Stomach smooth muscle (tissue), 2 donors: ENCODE data around the gene SYNDIG1L.

Source experiments
- H3K27ac ChIP-seq: one replicate; pipeline ENCODE4 v1.7.0; 2013; ENCODE audit warnings: mild to moderate bottlenecking, low read length, inconsistent platforms
- H3K27me3 ChIP-seq, 2 donors: one replicate each; pipeline ENCODE4 v1.7.0; 2013; ENCODE audit warnings: low read length in 2 of 2; ENCODE audit not compliant: insufficient read depth in 2 of 2, control insufficient read depth in 1 of 2
- H3K36me3 ChIP-seq, 2 donors: one replicate each; pipeline ENCODE4 v1.7.0; 2013; ENCODE audit warnings: low read length in 2 of 2; ENCODE audit not compliant: control insufficient read depth in 2 of 2, insufficient read depth in 2 of 2
- H3K4me1 ChIP-seq: one replicate; pipeline ENCODE4 v1.7.0; 2013; ENCODE audit warnings: low read length; ENCODE audit not compliant: control insufficient read depth, insufficient read depth
- H3K4me3 ChIP-seq, 2 donors: one replicate each; pipeline ENCODE4 v1.7.0; 2013; ENCODE audit warnings: low read length in 2 of 2
- H3K9ac ChIP-seq, 2 donors: one replicate each; pipeline ENCODE4 v1.7.0; 2013; ENCODE audit warnings: low read length in 2 of 2, mild to moderate bottlenecking in 1 of 2
- H3K9me3 ChIP-seq, 2 donors: one replicate each; pipeline ENCODE4 v1.7.0; 2013; ENCODE audit warnings: low read length in 2 of 2; ENCODE audit not compliant: control insufficient read depth in 2 of 2
- donor health status: healthy.
- donor health status: Pancreatic carcinoma.

The SYNDIG1L gene

GRCh38 chr14:74403619-74404417 is 22.2 kb downstream of the SYNDIG1L start:
- H3K9ac ChIP-seq, result no peak overlapping the region
- no peaks in the 10 kb centered on the region for H3K9me3 ChIP-seq
- H3K27ac ChIP-seq, result no peak overlapping the region
- H3K36me3 ChIP-seq, result no peaks in the 10 kb centered on the region
- H3K4me1 ChIP-seq, result peaks cover 14% of the 10 kb centered on the region
- peaks cover 21 to 27% of the 10 kb centered on the region in 2 donors for H3K27me3 ChIP-seq
- no peak overlapping the region for H3K4me3 ChIP-seq

- no peak overlapping the region for H3K9ac ChIP-seq
- no peak overlapping the region for H3K27ac ChIP-seq
- no peak overlapping the region for H3K4me3 ChIP-seq
- no peaks in the 10 kb centered on the region for H3K9me3 ChIP-seq
- peaks cover 21 to 27% of the 10 kb centered on the region in 2 donors for H3K27me3 ChIP-seq
- peaks cover 14% of the 10 kb centered on the region for H3K4me1 ChIP-seq
- H3K36me3 ChIP-seq, result no peaks in the 10 kb centered on the region
Observed at GRCh38 chr14:74402401-74403251, 23.4 kb downstream of the SYNDIG1L start.

- H3K27ac ChIP-seq, result no peak overlapping the region
- H3K36me3 ChIP-seq, result no peaks in the 10 kb centered on the region
- H3K4me1 ChIP-seq, result peaks cover 14% of the 10 kb centered on the region
- H3K4me3 ChIP-seq, result peak overlapping the region in 1 of 2 donors; percentile 40
- peaks cover 21 to 24% of the 10 kb centered on the region in 2 donors for H3K27me3 ChIP-seq
- no peak overlapping the region for H3K9ac ChIP-seq
- H3K9me3 ChIP-seq, result no peaks in the 10 kb centered on the region
Observed at GRCh38 chr14:74401504-74402241, 24.3 kb downstream of the SYNDIG1L start.

- Histone ChIP-seq H3K9me3 (no peaks in the 10 kb centered on the region), H3K27ac (no peak overlapping the region), H3K4me3 (peak overlapping the region in 1 of 2 donors; percentile 40), H3K27me3 (peaks cover 18 to 25% of the 10 kb centered on the region in 2 donors), H3K4me1 (peaks cover 14% of the 10 kb centered on the region), H3K36me3 (no peaks in the 10 kb centered on the region), H3K9ac (no peak overlapping the region)
Observed at GRCh38 chr14:74400919-74401503, 25.0 kb downstream of the SYNDIG1L start.

GRCh38 chr14:74400031-74400685 is 25.9 kb downstream of the SYNDIG1L start:
- Histone ChIP-seq H3K27ac (no peak overlapping the region), H3K4me1 (peaks cover 14% of the 10 kb centered on the region), H3K4me3 (no peak overlapping the region), H3K9ac (no peak overlapping the region), H3K36me3 (no peaks in the 10 kb centered on the region), H3K9me3 (no peaks in the 10 kb centered on the region), H3K27me3 (peaks cover 10 to 21% of the 10 kb centered on the region in 2 donors)

GRCh38 chr14:74395094-74395493 is 30.9 kb downstream of the SYNDIG1L start:
- no peaks in the 10 kb centered on the region for H3K9me3 ChIP-seq
- H3K36me3 ChIP-seq, result no peaks in the 10 kb centered on the region
- H3K4me1 ChIP-seq, result peaks cover 2% of the 10 kb centered on the region
- H3K27ac ChIP-seq, result no peak overlapping the region
- no peak overlapping the region for H3K4me3 ChIP-seq
- H3K9ac ChIP-seq, result no peak overlapping the region
- peaks cover 14 to 17% of the 10 kb centered on the region in 2 donors for H3K27me3 ChIP-seq

GRCh38 chr14:74394549-74394948 is 31.5 kb downstream of the SYNDIG1L start:
- no peaks in the 10 kb centered on the region for H3K4me1 ChIP-seq
- no peaks in the 10 kb centered on the region for H3K36me3 ChIP-seq
- H3K27me3 ChIP-seq, result peaks cover 10 to 15% of the 10 kb centered on the region in 2 donors
- no peaks in the 10 kb centered on the region for H3K9me3 ChIP-seq
- no peak overlapping the region for H3K9ac ChIP-seq
- no peak overlapping the region for H3K4me3 ChIP-seq
- H3K27ac ChIP-seq, result no peak overlapping the region

- no peak overlapping the region for H3K4me3 ChIP-seq
- no peak overlapping the region for H3K9ac ChIP-seq
- no peak overlapping the region for H3K27ac ChIP-seq
- peaks cover 7 to 15% of the 10 kb centered on the region in 2 donors for H3K27me3 ChIP-seq
- no peaks in the 10 kb centered on the region for H3K4me1 ChIP-seq
- H3K36me3 ChIP-seq, result no peaks in the 10 kb centered on the region
- no peaks in the 10 kb centered on the region for H3K9me3 ChIP-seq
Observed at GRCh38 chr14:74392616-74393570, 33.1 kb downstream of the SYNDIG1L start.

- Histone ChIP-seq H3K36me3 (no peaks in the 10 kb centered on the region), H3K9me3 (no peaks in the 10 kb centered on the region), H3K4me3 (no peak overlapping the region), H3K27me3 (peaks cover 7 to 15% of the 10 kb centered on the region in 2 donors), H3K9ac (no peak overlapping the region), H3K4me1 (no peaks in the 10 kb centered on the region), H3K27ac (no peak overlapping the region)
Observed at GRCh38 chr14:74391479-74391878, 34.5 kb downstream of the SYNDIG1L start.
